Lung (tissue), 12 donors: ENCODE results near the gene GCLM. TPM values are rescaled to one million over a fixed set of nuclear protein-coding genes. Genes with fewer than 3 reads are reported as not detected.
A peak's percentile ranks its signal among the peaks of the same experiment; 100 is the strongest.

Source experiments
- ATAC-seq: fragments of 200-7000 bp; cut with Tn5 transposase; one replicate; pipeline ENCODE4 v1.9.1; 2020; ENCODE audit warnings: moderate number of reproducible peaks; ENCODE audit not compliant: insufficient read depth, low FRiP score
- DNase-seq, 3 donors: peaks; one replicate each; pipeline ENCODE4 v3.0.0-alpha.2; 2013 to 2017
- H3K27ac ChIP-seq, 2 donors: one replicate each; pipeline ENCODE4 v1.5.1; 2013; ENCODE audit warnings: mild to moderate bottlenecking in 2 of 2, moderate library complexity in 2 of 2, control low read depth in 1 of 2, inconsistent platforms in 1 of 2, low read depth in 1 of 2, low read length in 1 of 2
- H3K27me3 ChIP-seq, 3 donors: one replicate each; pipeline ENCODE4 v1.5.1; 2013; ENCODE audit warnings: low read length in 2 of 3; ENCODE audit not compliant: control insufficient read depth in 3 of 3, insufficient read depth in 3 of 3
- H3K36me3 ChIP-seq, 4 donors: one replicate each; pipeline ENCODE4 v1.5.1; 2013; ENCODE audit warnings: low read length in 4 of 4, mild to moderate bottlenecking in 1 of 4, moderate library complexity in 1 of 4; ENCODE audit not compliant: control insufficient read depth in 4 of 4, insufficient read depth in 4 of 4
- H3K4me1 ChIP-seq, 5 donors: one replicate each; pipeline ENCODE4 v1.5.1; 2013; ENCODE audit warnings: low read length in 5 of 5, mild to moderate bottlenecking in 2 of 5, moderate library complexity in 1 of 5; ENCODE audit not compliant: control insufficient read depth in 5 of 5, insufficient read depth in 5 of 5
- H3K4me3 ChIP-seq: one replicate; pipeline ENCODE4 v1.5.1; 2013; ENCODE audit warnings: mild to moderate bottlenecking, control low read depth, moderate library complexity
- H3K9ac ChIP-seq, 2 donors: one replicate each; pipeline ENCODE4 v1.5.1; 2013; ENCODE audit warnings: low read length in 2 of 2, control low read depth in 1 of 2; ENCODE audit not compliant: insufficient read depth in 1 of 2
- H3K9me3 ChIP-seq, 4 donors: one replicate each; pipeline ENCODE4 v1.5.1; 2013; ENCODE audit warnings: low read length in 3 of 4, mild to moderate bottlenecking in 1 of 4, moderate library complexity in 1 of 4; ENCODE audit not compliant: control insufficient read depth in 4 of 4, insufficient read depth in 3 of 4
- CTCF ChIP-seq: IDR thresholded peaks from 2 replicates; pipeline ENCODE4 v1.5.1; 2012; ENCODE audit warnings: mild to moderate bottlenecking; ENCODE audit errors: control extremely low read depth, extremely low read depth
- WGBS, 2 donors: extraction: QIAGEN DNeasy Blood & Tissue Kit; methylation state at CpG; one replicate each; pipeline ENCODE4 v1.1.7; 2013; 5-methylcytosine and 5-hydroxymethylcytosine counted together
- polyA plus RNA-seq, 2 donors: library from polyadenylated mRNA; stranded (reverse); fragments of 200-250 nt; gene quantifications; one replicate each; pipeline ENCODE4 v1.2.1, GENCODE V29; 2013
- total RNA-seq, 2 donors: library from RNA; depleted of rRNA in 1 of 2; stranded (reverse); fragments of >200 nt in 1 of 2; gene quantifications; one replicate each; pipeline ENCODE4 v1.2.1, GENCODE V29; 2014 to 2021
- donor health status: control.
- donor health status: control.
- donor health status: Bipolar disorder and iron deficiency.
- donor health status: healthy.
- donor health status: DM: yes; HTN: yes; CAD: no.

Gene GCLM
- total and polyA plus RNA-seq, 4 donors, result 8.7 to 25.7 (median 19.9) TPM

DNA sequence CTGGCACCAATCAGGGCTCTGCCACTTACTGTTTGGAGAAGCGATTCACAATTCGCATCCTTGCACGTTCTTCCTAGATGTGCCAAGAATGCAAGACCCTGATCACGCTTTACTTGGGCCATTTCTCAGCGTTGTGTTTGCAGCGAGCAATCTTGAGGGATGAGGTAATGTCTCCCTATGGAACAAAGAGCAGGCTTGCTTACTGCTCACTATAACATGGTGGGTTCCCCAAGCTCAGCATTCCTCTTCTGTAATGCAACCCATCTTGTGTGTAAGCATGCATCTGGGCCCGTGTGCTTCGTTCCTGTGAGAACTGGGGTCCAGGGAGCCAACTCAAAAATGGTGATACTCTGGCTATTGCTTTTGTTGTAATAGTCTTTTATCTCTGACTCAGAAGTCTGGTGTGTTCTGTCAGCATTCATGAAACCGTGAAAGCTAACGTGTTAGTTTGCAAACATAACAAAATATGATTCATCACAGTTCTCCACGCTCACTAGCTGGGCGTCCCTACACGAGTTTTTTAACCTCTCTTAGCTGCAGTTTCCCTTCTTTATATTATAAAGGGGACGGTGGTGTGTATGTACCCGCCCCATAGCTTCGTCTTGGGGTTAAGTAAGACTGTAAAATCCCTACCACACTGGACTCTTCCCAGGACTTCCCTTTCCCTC is 63.6 kb downstream of the GCLM start:
- TF ChIP-seq CTCF, result no peak
- peak overlapping the region in 1 of 2 donors; percentile 67 for H3K9ac ChIP-seq
- H3K36me3 ChIP-seq, result peaks cover 0 to 3% (median 0%) of the 10 kb centered on the region in 4 donors
- H3K4me1 ChIP-seq, result peaks cover 0 to 16% (median 5%) of the 10 kb centered on the region in 5 donors
- no peaks in the 10 kb centered on the region for H3K9me3 ChIP-seq
- DNase-seq (peak; percentile 65 to 89 (median 77)), ATAC-seq (peak; percentile 1)
- WGBS, 2 donors, result 24 to 25% methylated on average over 16 of the region's 16 CpGs
- H3K27me3 ChIP-seq, result no peaks in the 10 kb centered on the region
- H3K4me3 ChIP-seq, result peak overlapping the region; percentile 22
- H3K27ac ChIP-seq, result peak overlapping the region; percentile 96 to 97

DNA sequence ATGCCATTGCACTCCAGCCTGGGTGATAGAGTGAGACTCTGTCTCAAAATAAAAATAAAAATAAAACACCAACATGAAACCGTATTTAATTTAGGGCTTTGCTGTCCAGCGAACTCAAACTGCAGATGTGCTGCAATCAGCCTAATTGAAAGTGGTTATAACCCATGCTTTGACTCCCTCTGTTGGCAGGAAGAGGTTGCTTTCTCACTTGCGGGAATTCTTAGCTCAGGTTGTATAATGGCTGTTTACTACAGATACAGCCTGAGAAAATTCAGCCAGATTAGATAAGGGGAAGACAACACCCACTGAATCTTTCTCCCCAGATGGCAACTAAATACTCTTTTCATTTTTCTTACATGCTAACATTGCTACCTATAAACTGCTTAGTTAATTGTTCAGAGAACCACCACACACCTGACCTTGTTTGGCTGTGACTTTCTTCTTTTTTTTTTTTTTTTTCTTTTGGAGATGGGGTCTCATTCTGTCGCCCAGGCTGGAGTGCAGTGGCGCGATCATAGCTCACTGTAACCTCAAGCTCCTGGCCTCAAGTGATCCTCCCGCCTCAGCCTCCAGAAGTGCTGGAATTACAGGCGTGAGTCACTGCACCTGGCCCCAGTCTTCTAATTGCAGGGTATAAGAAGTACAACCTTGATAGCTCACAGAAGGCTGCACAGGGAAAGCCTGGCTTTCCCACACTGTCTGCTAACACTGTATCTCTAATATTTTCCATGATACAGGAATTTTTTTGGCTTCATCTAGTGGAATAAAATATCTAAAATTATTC is 64.8 kb downstream of the GCLM start:
- peaks cover 0 to 6% (median 0%) of the 10 kb centered on the region in 4 donors for H3K36me3 ChIP-seq
- peaks cover 0 to 16% (median 5%) of the 10 kb centered on the region in 5 donors for H3K4me1 ChIP-seq
- H3K9ac ChIP-seq, result no peak overlapping the region
- TF ChIP-seq CTCF, result peak; percentile 59
- 41 to 53% methylated on average over 8 of the region's 8 CpGs for WGBS, 2 donors
- no peak overlapping the region for H3K27ac ChIP-seq
- DNase-seq, result peak; percentile 54 to 90 (median 84)
- no peak overlapping the region for H3K4me3 ChIP-seq
- no peak for ATAC-seq
- no peaks in the 10 kb centered on the region for H3K27me3 ChIP-seq
- H3K9me3 ChIP-seq, result no peaks in the 10 kb centered on the region

- 74 to 83% methylated on average over 5 of the region's 5 CpGs for WGBS, 2 donors
- Histone ChIP-seq H3K27ac (no peak overlapping the region), H3K9me3 (no peaks in the 10 kb centered on the region), H3K9ac (no peak overlapping the region), H3K27me3 (no peaks in the 10 kb centered on the region), H3K4me3 (no peak overlapping the region), H3K4me1 (peaks cover 0 to 16% (median 5%) of the 10 kb centered on the region in 5 donors), H3K36me3 (peaks cover 0 to 6% (median 0%) of the 10 kb centered on the region in 4 donors)
- TF ChIP-seq CTCF, result no peak
- ATAC-seq (no peak), DNase-seq (no peak)
These were observed 66.3 kb downstream of the GCLM start for GRCh38 chr1:93842750-93843500.
